Neural crest cell (in vitro differentiated cells): ENCODE data around the gene FGFR4. TPM values are rescaled to one million over a fixed set of nuclear protein-coding genes. Genes with fewer than 3 reads are reported as not detected.

ENCODE experiments used
- DNase-seq: peaks from one replicate; pipeline ENCODE4 v3.0.0; 2021; ENCODE audit warnings: low read depth, mixed read lengths, low spot score
- H3K27ac Mint-ChIP-seq: one replicate; pipeline ENCODE4 v1.8.0; 2021; ENCODE audit warnings: mild to moderate bottlenecking, mixed read lengths; ENCODE audit not compliant: unreplicated experiment
- H3K27me3 Mint-ChIP-seq: 2 replicates; pipeline ENCODE4 v1.8.0; 2021; ENCODE audit warnings: low read depth, mild to moderate bottlenecking, mixed read lengths
- H3K36me3 Mint-ChIP-seq: 2 replicates; pipeline ENCODE4 v1.8.0; 2021; ENCODE audit warnings: low read depth, mild to moderate bottlenecking, mixed read lengths
- H3K4me1 Mint-ChIP-seq: 2 replicates; pipeline ENCODE4 v1.8.0; 2021; ENCODE audit warnings: mixed read lengths
- H3K4me3 Mint-ChIP-seq: one replicate; pipeline ENCODE4 v1.8.0; 2021; ENCODE audit warnings: mild to moderate bottlenecking, mixed read lengths
- H3K9me3 Mint-ChIP-seq: 2 replicates; pipeline ENCODE4 v1.8.0; 2021; ENCODE audit warnings: mixed read lengths
- CTCF ChIP-seq: fragments of 200-600 bp; sonication (generic); conservative IDR thresholded peaks from 2 replicates; pipeline ENCODE4 v1.5.0; 2021; ENCODE audit warnings: antibody characterized with exemption, mild to moderate bottlenecking
- total RNA-seq: library from RNA; stranded (reverse); gene quantifications from 2 replicates; pipeline ENCODE4 v1.2.1, GENCODE V29; 2021

Gene FGFR4
- total RNA-seq, 1 donor from 2014 or later = 5.4 TPM

GRCh38 chr5:177065491-177065890 lies 21.2 kb upstream of the FGFR4 start:
- no peak for DNase-seq
- no peaks in the 10 kb centered on the region for H3K4me1 Mint-ChIP-seq
- no peaks in the 10 kb centered on the region for H3K27me3 Mint-ChIP-seq
- H3K36me3 Mint-ChIP-seq = peaks cover 12% of the 10 kb centered on the region
- TF ChIP-seq CTCF = no peak
- peak overlapping the region; percentile 60 for H3K27ac Mint-ChIP-seq
- H3K9me3 Mint-ChIP-seq = no peaks in the 10 kb centered on the region
- H3K4me3 Mint-ChIP-seq = no peak overlapping the region

GRCh38 chr5:177066224-177066623 lies 20.5 kb upstream of the FGFR4 start:
- no peaks in the 10 kb centered on the region for H3K9me3 Mint-ChIP-seq
- no peaks in the 10 kb centered on the region for H3K27me3 Mint-ChIP-seq
- no peak for DNase-seq
- no peak overlapping the region for H3K4me3 Mint-ChIP-seq
- H3K27ac Mint-ChIP-seq = no peak overlapping the region
- TF ChIP-seq CTCF = no peak
- no peaks in the 10 kb centered on the region for H3K4me1 Mint-ChIP-seq
- peaks cover 12% of the 10 kb centered on the region for H3K36me3 Mint-ChIP-seq

- Mint-ChIP-seq H3K27ac (no peak overlapping the region), H3K36me3 (peaks cover 10% of the 10 kb centered on the region), H3K9me3 (no peaks in the 10 kb centered on the region), H3K4me3 (no peak overlapping the region), H3K27me3 (no peaks in the 10 kb centered on the region), H3K4me1 (peaks cover 5% of the 10 kb centered on the region)
- TF ChIP-seq CTCF = no peak
- DNase-seq = no peak
Measured at GRCh38 chr5:177067503-177067902, 19.2 kb upstream of the FGFR4 start.

GRCh38 chr5:177070536-177071191 lies 16.1 kb upstream of the FGFR4 start:
- Mint-ChIP-seq H3K36me3 (peaks cover 4% of the 10 kb centered on the region), H3K27ac (no peak overlapping the region), H3K9me3 (no peaks in the 10 kb centered on the region), H3K4me1 (peaks cover 5% of the 10 kb centered on the region), H3K4me3 (no peak overlapping the region), H3K27me3 (no peaks in the 10 kb centered on the region)
- DNase-seq = no peak
- TF ChIP-seq CTCF = no peak

- Mint-ChIP-seq H3K27ac (no peak overlapping the region), H3K27me3 (no peaks in the 10 kb centered on the region), H3K36me3 (peaks cover 4% of the 10 kb centered on the region), H3K9me3 (no peaks in the 10 kb centered on the region), H3K4me1 (peaks cover 5% of the 10 kb centered on the region), H3K4me3 (peak overlapping the region; percentile 1)
- DNase-seq = peak; percentile 88
- peak; percentile 89 for TF ChIP-seq CTCF
Measured at GRCh38 chr5:177071666-177072385, 14.9 kb upstream of the FGFR4 start.
